AG09309 (cell line): ENCODE measurements around the gene MRPS18B.

Experiments
- DNase-seq: peaks from one replicate; pipeline ENCODE4 v3.0.0-alpha.2; 2010; ENCODE audit warnings: low read depth
- H3K4me3 ChIP-seq: 2 replicates; pipeline ENCODE4 v1.5.1; 2011; ENCODE audit warnings: mild to moderate bottlenecking, low read depth, low read length, moderate library complexity; ENCODE audit not compliant: control insufficient read depth
- TF ChIP-seq, protein P1 (sequence below): IDR thresholded peaks from 2 replicates; pipeline ENCODE4 v1.5.1; 2011; ENCODE audit warnings: mild to moderate bottlenecking, low read depth, low read length, inconsistent platforms; ENCODE audit not compliant: insufficient read depth, control insufficient read depth; ENCODE audit errors: missing control alignments

The MRPS18B gene

GRCh38 chr6:30617565-30618269, at the start of gene MRPS18B:
Gene MRPS18B (plus strand): TSS chr6:30617840. CDS start chr6:30617866, 26 bp downstream.
- peak within 1 kb of the TSS; percentile 95 for H3K4me3 ChIP-seq
- peak; percentile 96 for DNase-seq
- TF ChIP-seq, protein P1, sequence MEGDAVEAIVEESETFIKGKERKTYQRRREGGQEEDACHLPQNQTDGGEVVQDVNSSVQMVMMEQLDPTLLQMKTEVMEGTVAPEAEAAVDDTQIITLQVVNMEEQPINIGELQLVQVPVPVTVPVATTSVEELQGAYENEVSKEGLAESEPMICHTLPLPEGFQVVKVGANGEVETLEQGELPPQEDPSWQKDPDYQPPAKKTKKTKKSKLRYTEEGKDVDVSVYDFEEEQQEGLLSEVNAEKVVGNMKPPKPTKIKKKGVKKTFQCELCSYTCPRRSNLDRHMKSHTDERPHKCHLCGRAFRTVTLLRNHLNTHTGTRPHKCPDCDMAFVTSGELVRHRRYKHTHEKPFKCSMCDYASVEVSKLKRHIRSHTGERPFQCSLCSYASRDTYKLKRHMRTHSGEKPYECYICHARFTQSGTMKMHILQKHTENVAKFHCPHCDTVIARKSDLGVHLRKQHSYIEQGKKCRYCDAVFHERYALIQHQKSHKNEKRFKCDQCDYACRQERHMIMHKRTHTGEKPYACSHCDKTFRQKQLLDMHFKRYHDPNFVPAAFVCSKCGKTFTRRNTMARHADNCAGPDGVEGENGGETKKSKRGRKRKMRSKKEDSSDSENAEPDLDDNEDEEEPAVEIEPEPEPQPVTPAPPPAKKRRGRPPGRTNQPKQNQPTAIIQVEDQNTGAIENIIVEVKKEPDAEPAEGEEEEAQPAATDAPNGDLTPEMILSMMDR: no peak

DNA sequence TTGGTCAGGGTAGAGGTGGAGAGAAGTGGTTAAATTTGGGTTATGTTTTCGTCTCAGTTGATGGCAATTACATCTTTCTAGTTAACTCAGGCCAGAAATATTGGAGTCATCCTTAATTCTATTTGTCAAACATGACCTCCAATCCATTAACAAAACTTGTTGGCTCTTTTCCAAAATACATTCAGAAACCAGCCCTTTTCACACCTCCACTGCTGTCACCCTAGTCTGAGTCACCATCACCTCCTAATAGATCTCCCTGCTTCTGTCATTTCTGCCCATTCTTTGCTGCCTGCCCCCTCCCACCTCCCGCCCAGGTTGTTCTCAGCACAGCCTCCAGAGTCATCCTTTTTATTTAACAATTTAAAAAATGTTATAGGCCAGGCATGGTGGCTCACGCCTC, 49.4 kb upstream of the MRPS18B start:
- H3K4me3 ChIP-seq: no peak overlapping the region
- no peak for DNase-seq
- TF ChIP-seq, protein P1: no peak

- peak overlapping the region; percentile 97 for H3K4me3 ChIP-seq
- DNase-seq: no peak
- TF ChIP-seq, protein P1: no peak
Measured at GRCh38 chr6:30570263-30570662, 47.4 kb upstream of the MRPS18B start.

DNA sequence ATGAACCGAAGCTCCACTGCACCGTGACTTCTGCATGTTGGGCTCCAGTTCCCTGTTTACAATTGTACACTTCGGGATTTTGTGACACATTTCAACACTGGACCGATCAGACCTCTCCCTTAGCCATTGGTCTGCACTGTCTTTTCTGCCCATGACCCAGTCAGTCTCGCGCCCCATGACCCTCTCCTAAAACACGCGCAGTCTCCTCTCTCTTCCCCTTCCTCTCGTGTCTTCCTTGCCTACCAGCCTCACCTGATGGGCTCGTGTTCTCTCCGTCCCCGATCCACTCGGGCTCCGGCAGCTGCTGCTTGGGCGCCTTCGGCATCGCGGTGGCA, 46.9 kb upstream of the MRPS18B start:
- TF ChIP-seq, protein P1: no peak
- peak overlapping the region; percentile 97 for H3K4me3 ChIP-seq
- DNase-seq: no peak

DNA sequence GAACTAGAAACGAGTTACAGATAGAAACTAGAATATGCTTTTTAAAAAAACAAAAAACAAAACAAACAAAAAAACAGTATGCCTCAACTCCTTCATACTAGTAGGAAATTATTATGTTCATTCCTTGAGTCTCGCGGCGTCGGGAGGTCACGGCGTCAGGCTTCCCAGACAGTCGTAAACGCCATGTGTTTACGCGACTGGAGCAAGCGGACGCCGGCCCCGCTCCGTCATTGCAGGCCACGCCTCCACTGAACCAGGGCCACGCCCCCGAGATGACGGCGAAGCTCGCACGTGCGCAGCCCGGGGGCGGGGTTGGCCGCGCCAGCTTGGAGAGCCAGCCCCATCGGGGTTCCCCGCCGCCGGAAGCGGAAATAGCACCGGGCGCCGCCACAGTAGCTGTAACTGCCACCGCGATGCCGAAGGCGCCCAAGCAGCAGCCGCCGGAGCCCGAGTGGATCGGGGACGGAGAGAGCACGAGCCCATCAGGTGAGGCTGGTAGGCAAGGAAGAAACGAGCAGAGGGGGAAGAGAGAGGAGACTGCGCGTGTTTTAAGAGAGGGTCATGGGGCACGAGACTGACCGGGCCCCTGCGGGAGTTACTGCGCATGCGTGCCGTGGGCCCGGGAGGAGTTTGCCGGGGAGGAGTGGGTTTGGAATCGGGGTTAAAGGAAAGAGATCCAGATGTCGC, 46.4 kb upstream of the MRPS18B start, which contains the start of gene ABCF1:
Gene ABCF1, plus strand, starts transcription at position 368 of the 687 bp plus-strand sequence. Its CDS starts 46 bp downstream, at position 414.
- TF ChIP-seq, protein P1: no peak
- DNase-seq: peak; percentile 75
- peak within 1 kb of the TSS; percentile 97 for H3K4me3 ChIP-seq

GRCh38 chr6:30571762-30572082, 45.9 kb upstream of the MRPS18B start:
- TF ChIP-seq, protein P1: no peak
- peak overlapping the region; percentile 97 for H3K4me3 ChIP-seq
- DNase-seq: no peak

GRCh38 chr6:30572148-30572547, 45.5 kb upstream of the MRPS18B start:
- H3K4me3 ChIP-seq: peak overlapping the region; percentile 97
- DNase-seq: no peak
- TF ChIP-seq, protein P1: no peak
